ENCODE results near the gene ADK. TPM values are rescaled to one million over a fixed set of nuclear protein-coding genes. Genes with fewer than 3 reads are reported as not detected.

The ADK gene
- total RNA-seq, 2 donors from 2014 or later: 14.4 to 24.3 TPM

GRCh38 chr10:74511051-74511450 lies 360.0 kb downstream of the ADK start:
- peaks cover 23% of the 10 kb centered on the region for H3K9me3 ChIP-seq
- DNase-seq (ENCODE audit: low spot score) (no peak), ATAC-seq (ENCODE audit: insufficient number of reproducible peaks, low FRiP score, low read depth) (no peak)
- H3K27ac ChIP-seq: no peak overlapping the region
- H3K4me3 ChIP-seq: no peak overlapping the region
- H3K36me3 ChIP-seq: no peaks in the 10 kb centered on the region
- no peak for TF ChIP-seq CTCF (IDR thresholded peaks at IDR 0.05)
- no peaks in the 10 kb centered on the region for H3K27me3 ChIP-seq (replicated peaks; ENCODE audit: insufficient read depth)
- H3K4me1 ChIP-seq (ENCODE audit: control insufficient read depth in 1 of 2, low read depth in 2 of 2): no peaks in the 10 kb centered on the region

DNA sequence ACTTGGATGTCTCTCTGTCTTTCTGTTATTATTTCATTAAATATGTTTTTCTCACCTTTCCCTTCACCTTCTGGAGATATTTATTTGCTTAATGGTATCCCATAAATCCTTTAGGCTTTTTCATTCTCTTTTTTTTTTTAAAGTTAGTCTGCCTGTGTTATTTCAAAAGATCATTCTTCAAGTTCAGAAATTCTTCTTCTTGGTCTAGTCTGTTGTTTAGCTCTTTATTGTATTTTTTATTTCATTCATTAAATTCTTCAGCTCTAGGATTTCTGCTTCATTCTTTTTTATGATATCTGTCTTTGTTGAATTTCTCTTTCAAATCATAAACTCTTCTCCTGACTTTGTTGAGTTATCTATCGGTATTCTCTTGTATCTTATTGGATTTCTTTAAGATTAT lies 363.3 kb downstream of the ADK start:
- Histone ChIP-seq H3K4me3 (no peak overlapping the region), H3K36me3 (no peaks in the 10 kb centered on the region), H3K27me3 (replicated peaks; ENCODE audit: insufficient read depth) (no peaks in the 10 kb centered on the region), H3K9me3 (peaks cover 23% of the 10 kb centered on the region), H3K4me1 (ENCODE audit: control insufficient read depth in 1 of 2, low read depth in 2 of 2) (no peaks in the 10 kb centered on the region), H3K27ac (no peak overlapping the region)
- no peak for DNase-seq (ENCODE audit: low spot score)
- no peak for ATAC-seq (ENCODE audit: insufficient number of reproducible peaks, low FRiP score, low read depth)
- no peak for TF ChIP-seq CTCF (IDR thresholded peaks at IDR 0.05)

DNA sequence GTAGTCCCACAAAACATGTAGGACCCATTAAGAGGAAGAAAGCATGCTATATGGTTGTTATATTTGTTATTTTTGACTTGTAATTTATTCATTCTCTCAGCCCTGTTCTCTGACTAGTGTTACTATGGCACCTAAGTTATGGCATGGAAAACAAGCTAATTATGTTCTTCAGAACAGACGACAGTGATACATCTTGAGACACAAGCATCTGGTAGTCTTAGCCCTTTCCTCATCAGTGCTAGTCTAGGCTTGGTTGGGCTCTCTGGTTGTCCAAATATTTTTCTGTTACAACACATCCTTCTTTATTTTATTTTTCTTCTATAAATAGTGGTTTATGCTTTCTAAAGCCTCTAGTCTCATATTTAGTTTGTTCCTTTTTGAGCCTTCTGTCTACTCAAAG lies 367.0 kb downstream of the ADK start:
- no peaks in the 10 kb centered on the region for H3K27me3 ChIP-seq (replicated peaks; ENCODE audit: insufficient read depth)
- H3K27ac ChIP-seq: no peak overlapping the region
- H3K9me3 ChIP-seq: peaks cover 15% of the 10 kb centered on the region
- H3K4me3 ChIP-seq: no peak overlapping the region
- TF ChIP-seq CTCF (IDR thresholded peaks at IDR 0.05): no peak
- no peak for ATAC-seq (ENCODE audit: insufficient number of reproducible peaks, low FRiP score, low read depth)
- no peak for DNase-seq (ENCODE audit: low spot score)
- H3K4me1 ChIP-seq (ENCODE audit: control insufficient read depth in 1 of 2, low read depth in 2 of 2): no peaks in the 10 kb centered on the region
- no peaks in the 10 kb centered on the region for H3K36me3 ChIP-seq

- no peaks in the 10 kb centered on the region for H3K4me1 ChIP-seq (ENCODE audit: control insufficient read depth in 1 of 2, low read depth in 2 of 2)
- no peak for TF ChIP-seq CTCF (IDR thresholded peaks at IDR 0.05)
- H3K27me3 ChIP-seq (replicated peaks; ENCODE audit: insufficient read depth): no peaks in the 10 kb centered on the region
- DNase-seq (ENCODE audit: low spot score) (no peak), ATAC-seq (ENCODE audit: insufficient number of reproducible peaks, low FRiP score, low read depth) (no peak)
- H3K36me3 ChIP-seq: no peaks in the 10 kb centered on the region
- H3K27ac ChIP-seq: no peak overlapping the region
- no peak overlapping the region for H3K4me3 ChIP-seq
- no peaks in the 10 kb centered on the region for H3K9me3 ChIP-seq
Observed at GRCh38 chr10:74521526-74521925, 370.5 kb downstream of the ADK start.

DNA sequence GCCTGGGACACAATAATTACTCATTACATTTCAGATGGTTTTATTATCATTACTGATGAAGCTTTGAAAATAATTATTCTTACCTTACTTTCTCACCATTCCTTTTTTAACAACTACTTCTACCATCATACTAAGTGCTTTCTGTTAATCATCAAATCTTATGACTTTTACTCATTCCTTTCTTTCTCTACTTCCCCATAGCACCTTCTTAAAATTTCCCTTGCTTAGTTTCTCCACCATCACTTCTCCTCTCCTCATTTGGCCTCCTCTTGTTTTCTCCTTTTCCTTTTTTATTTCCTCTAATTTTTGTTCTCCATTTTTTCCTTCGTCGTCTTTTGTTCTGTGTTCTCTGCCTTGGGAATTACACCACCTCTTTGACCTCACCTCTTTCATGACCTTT lies 372.2 kb downstream of the ADK start:
- no peak for DNase-seq (ENCODE audit: low spot score)
- H3K27me3 ChIP-seq (replicated peaks; ENCODE audit: insufficient read depth): no peaks in the 10 kb centered on the region
- no peak for ATAC-seq (ENCODE audit: insufficient number of reproducible peaks, low FRiP score, low read depth)
- H3K4me1 ChIP-seq (ENCODE audit: control insufficient read depth in 1 of 2, low read depth in 2 of 2): no peaks in the 10 kb centered on the region
- no peak overlapping the region for H3K4me3 ChIP-seq
- no peaks in the 10 kb centered on the region for H3K9me3 ChIP-seq
- H3K27ac ChIP-seq: no peak overlapping the region
- no peaks in the 10 kb centered on the region for H3K36me3 ChIP-seq
- TF ChIP-seq CTCF (IDR thresholded peaks at IDR 0.05): no peak

Measured in thoracic aorta (tissue), 2 donors.